BE2C (cell line): ENCODE measurements around the gene MPND.
A peak's percentile ranks its signal among the peaks of the same experiment; 100 is the strongest.

Experiments used
- DNase-seq: peaks from one replicate; pipeline ENCODE4 v3.0.0-alpha.2; 2020
- H3K27me3 ChIP-seq: fragments of 250-450 bp; sonication (Bioruptor Pico); 2 replicates; pipeline ENCODE4 v1.5.1; 2020; ENCODE audit warnings: mild to moderate bottlenecking
- H3K36me3 ChIP-seq: fragments of 250-450 bp; sonication (Bioruptor Pico); 2 replicates; pipeline ENCODE4 v1.5.1; 2020; ENCODE audit warnings: mild to moderate bottlenecking
- H3K4me1 ChIP-seq: fragments of 250-450 bp; sonication (Bioruptor Pico); 2 replicates; pipeline ENCODE4 v1.5.1; 2020
- H3K4me3 ChIP-seq: 2 replicates; pipeline ENCODE4 v1.5.1; 2011; ENCODE audit warnings: low read depth, low read length
- H3K9me3 ChIP-seq: fragments of 250-450 bp; sonication (Bioruptor Pico); 2 replicates; pipeline ENCODE4 v1.5.1; 2020
- CTCF ChIP-seq: IDR thresholded peaks from 2 replicates; pipeline ENCODE4 v1.5.1; 2012; ENCODE audit warnings: mild to moderate bottlenecking, low read depth, low read length

MPND gene

GRCh38 chr19:4366666-4367335 lies 23.4 kb downstream of the MPND start:
- H3K9me3 ChIP-seq, result no peaks in the 10 kb centered on the region
- no peak for DNase-seq
- no peak for TF ChIP-seq CTCF
- H3K27me3 ChIP-seq, result no peaks in the 10 kb centered on the region
- H3K4me1 ChIP-seq, result peaks cover 8% of the 10 kb centered on the region; the same call in 1 of the 2 replicates
- no peak overlapping the region for H3K4me3 ChIP-seq
- peaks cover 47% of the 10 kb centered on the region for H3K36me3 ChIP-seq

- Histone ChIP-seq H3K27me3 (no peaks in the 10 kb centered on the region), H3K4me3 (no peak overlapping the region), H3K36me3 (peaks cover 42% of the 10 kb centered on the region), H3K4me1 (peaks cover 8% of the 10 kb centered on the region), H3K9me3 (no peaks in the 10 kb centered on the region)
- TF ChIP-seq CTCF, result no peak
- no peak for DNase-seq
These were observed 24.0 kb downstream of the MPND start for GRCh38 chr19:4367336-4367723.

- Histone ChIP-seq H3K27me3 (no peaks in the 10 kb centered on the region), H3K4me3 (no peak overlapping the region), H3K36me3 (peaks cover 38% of the 10 kb centered on the region), H3K4me1 (peaks cover 8% of the 10 kb centered on the region), H3K9me3 (no peaks in the 10 kb centered on the region)
- TF ChIP-seq CTCF, result no peak
- DNase-seq, result no peak
These were observed 24.4 kb downstream of the MPND start for GRCh38 chr19:4367781-4368127.

- TF ChIP-seq CTCF, result no peak
- Histone ChIP-seq H3K9me3 (no peaks in the 10 kb centered on the region), H3K4me3 (no peak overlapping the region), H3K27me3 (no peaks in the 10 kb centered on the region), H3K36me3 (peaks cover 33% of the 10 kb centered on the region), H3K4me1 (peaks cover 8% of the 10 kb centered on the region)
- peak; percentile 53 for DNase-seq
These were observed 24.9 kb downstream of the MPND start for GRCh38 chr19:4368128-4368820.

GRCh38 chr19:4369109-4369887 lies 25.9 kb downstream of the MPND start:
- no peak for TF ChIP-seq CTCF
- Histone ChIP-seq H3K36me3 (peaks cover 22% of the 10 kb centered on the region), H3K4me1 (peaks cover 18% of the 10 kb centered on the region), H3K9me3 (no peaks in the 10 kb centered on the region), H3K4me3 (no peak overlapping the region), H3K27me3 (no peaks in the 10 kb centered on the region)
- no peak for DNase-seq
